SH-SY5Y (cell line): Measurements from ENCODE around the gene ATP5F1E.

Experiments
- GATA2 ChIP-seq: IDR thresholded peaks from 2 replicates; pipeline ENCODE4 v1.6.1; 2011; ENCODE audit warnings: mild to moderate bottlenecking, low read depth, low read length
- GATA3 ChIP-seq: IDR thresholded peaks from 2 replicates; pipeline ENCODE4 v1.6.1; 2011; ENCODE audit warnings: low read depth, mild to moderate bottlenecking, low read length, moderate library complexity

Gene ATP5F1E

DNA sequence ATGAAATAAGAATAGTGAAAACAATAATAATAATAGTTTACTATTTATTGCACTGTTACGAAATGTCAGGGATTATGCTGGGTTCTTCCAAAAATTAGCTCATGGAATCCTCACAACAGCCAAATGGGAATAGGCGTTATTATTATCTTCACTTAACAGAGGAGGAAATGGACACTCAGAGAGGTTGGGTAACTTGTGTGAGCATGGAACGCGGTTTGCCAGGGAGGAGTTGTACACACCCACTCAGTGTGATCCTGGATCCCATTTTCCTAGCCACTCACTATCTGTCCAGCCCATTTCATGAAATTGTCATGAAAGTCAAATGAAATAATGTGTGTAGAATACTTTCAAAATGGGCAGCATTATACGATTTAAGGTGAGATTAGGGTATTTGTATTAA lies 46.5 kb downstream of the ATP5F1E start:
- TF ChIP-seq GATA2: no peak
- no peak for TF ChIP-seq GATA3

GRCh38 chr20:58984691-58985090 lies 47.4 kb downstream of the ATP5F1E start:
- no peak for TF ChIP-seq GATA2
- no peak for TF ChIP-seq GATA3

DNA sequence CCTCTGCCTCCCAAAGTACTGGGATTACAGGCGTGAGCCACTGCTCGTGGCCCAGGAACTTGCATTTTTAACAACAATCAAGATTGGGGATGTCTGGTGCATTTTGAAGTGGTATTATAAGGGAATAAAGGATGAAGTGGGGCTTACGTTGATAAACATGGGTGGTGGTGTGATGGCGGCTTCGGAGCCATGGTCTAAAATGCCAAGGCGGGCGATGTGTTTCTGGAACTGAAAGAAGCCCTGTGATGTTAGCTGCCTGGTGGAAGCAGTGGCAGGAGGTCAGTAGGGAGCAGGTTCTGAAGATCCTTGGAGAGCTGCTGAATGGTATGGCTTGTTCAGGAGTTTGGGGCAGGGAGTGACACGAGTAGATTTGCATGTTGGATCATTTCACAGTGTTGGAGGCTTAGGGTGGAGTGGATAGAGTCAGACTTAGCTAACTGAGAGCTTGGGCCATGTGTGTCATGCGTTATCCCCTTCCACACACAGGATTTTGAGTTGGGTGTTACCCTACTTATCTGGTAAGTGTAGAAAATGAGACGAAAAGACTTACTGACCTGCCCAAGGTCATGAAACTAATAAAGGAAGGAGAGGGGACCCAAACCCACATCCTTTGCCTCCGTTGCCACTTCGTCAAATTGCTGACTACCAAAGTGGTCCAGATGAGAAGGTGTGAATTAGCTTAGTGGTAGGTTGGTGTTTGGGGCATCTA lies 49.6 kb downstream of the ATP5F1E start:
- no peak for TF ChIP-seq GATA2
- TF ChIP-seq GATA3: no peak

DNA sequence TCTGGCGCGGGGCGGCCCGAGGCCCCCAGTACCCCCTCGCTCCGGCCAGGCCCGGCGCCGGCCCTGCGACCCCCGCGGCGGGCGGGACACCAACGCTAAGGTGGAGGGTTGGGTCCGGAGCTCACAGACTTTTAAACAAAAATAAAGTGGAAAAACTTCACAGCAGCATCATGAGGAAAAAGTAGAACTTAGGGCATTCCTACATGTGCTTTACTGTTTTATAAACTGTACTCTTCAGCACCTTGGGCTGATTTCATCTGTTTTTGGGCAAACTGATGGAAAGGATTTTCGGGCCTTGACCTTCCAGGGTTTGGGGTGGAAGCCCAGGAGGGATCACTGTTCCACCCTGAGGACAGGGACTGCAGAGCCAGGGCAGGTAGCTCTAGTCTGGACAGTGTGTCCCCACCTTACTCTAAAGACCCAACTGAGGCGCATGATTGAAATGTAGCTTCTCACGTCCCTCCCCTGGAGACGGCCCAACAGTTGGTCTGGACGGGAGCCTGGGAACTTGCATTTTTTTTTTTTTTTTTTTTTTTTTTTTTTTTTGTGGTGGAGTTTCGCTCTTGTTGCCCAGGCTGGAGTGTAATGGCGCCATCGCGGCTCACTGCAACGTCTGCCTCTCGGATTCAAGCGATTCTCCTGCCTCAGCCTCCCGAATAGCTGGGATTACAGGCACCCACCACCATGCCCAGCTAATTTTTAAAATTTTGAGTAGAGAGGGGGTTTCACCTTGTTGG lies 50.3 kb downstream of the ATP5F1E start:
- TF ChIP-seq GATA3 (no peak), GATA2 (no peak)

DNA sequence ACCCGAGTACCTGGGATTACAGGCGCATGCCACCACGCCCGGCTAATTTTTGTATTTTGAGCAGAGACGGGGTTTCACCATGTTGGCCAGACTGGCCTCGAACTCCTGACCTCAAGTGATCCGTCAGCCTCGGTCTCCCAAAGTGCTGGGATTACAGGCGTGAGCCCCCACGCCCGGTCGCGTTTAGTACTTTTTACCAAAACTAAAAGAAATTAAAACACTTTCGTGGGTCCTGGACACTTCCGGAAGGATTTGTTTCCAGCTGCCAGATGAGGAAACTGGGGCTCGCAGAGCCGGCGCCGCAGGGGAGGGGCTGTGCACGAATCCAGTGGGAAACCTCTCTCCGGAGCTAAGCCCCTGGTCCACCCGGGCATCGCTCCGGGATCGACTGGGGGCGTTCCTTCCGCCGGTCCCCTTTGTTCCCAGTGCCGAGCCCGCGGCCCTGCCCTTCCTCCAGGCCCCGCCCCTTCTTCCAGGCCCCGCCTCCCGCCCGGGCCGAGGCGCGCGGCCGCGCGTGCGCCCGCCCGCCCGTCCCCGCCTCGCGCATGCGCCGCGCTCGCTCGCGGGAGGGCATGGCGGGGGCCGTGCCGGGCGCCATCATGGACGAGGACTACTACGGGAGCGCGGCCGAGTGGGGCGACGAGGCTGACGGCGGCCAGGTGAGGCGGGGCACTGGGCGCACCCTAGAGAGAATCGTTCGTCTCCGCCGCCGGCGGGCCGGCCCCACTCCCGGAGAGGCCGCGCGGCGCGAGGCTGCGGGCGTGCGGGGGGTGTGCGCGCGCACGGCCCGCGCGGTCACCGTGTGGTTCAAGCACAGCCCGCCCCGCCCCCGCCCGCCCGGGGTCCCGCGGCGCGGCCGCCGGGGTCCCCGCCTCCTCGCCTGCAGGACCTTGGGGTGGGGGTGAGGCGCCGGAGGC lies 51.2 kb downstream of the ATP5F1E start, which contains the start of gene NELFCD:
Gene NELFCD (plus strand): TSS at position 546 of the 917 bp plus-strand sequence. CDS start 54 bp downstream, at position 600.
- TF ChIP-seq GATA3 (no peak), GATA2 (no peak)

DNA sequence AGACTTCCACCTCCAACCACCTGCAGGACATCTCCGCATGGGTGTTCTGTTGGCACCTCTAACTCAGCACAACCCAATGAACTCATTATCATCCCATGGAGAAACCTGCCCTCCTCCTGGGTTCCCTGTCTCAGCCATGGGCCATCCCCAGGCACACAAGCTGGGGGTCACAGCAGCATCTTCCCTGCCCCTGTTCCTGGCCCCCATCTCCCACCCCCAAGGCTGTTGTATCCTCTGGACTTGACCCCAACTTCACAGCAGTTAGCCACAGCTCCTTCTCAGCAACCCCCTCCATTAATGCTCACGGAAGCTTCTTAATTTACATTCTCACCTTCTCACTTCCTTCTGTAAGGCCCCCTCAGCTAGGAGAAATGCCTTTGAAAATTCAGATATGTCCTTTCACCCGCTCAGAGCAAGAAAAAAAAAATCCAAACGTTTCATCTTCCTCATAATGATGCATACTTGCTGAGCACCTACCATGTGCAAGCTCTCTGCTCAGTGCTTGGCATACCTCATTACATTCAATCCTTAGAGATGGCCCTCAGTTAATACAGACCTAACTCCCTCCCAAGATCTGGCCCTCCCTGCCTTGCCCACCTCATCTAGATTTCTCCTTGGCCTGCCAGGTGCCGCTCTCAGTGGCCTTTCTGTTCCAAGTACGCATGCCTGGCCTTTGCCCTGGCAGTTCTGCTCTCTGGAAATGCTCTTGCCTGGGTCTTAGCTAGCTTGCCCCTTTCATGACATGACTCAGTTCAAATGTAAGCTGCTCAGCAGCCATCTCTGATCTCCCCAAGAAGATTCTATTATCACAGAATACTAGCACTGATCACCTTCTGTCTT lies 53.6 kb downstream of the ATP5F1E start:
- no peak for TF ChIP-seq GATA3
- no peak for TF ChIP-seq GATA2

DNA sequence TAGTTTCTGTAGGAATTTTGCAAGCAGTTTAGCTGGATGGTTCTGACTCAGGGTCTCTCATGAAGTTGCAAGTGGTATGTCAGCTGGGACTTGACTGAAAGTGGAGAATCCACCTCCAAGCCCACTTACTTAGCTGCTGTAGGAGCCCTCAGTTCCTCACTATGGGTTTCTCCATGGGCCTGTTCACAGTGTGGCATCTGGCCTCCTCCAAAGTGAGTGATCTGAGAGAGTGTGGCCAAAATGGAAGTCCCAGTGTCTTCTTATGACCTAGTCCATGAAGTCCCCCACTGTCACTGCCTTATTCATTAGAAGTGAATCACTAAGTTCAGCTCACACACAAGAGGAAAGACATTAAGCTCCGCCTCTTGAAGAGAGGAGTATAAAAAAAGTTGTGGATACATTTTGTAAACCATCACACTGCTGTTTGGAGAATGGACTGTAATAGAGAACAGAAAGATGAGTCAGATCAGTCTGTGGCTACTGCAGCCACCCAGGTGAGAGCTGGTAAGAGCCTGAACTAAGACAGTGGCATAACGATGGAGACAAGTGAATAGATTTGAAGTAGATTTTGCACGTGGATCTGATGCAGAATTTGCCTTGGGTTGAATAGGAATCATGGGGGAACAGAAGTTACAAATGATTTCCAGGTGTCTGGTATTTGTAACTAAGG lies 55.9 kb downstream of the ATP5F1E start:
- TF ChIP-seq GATA3: no peak
- TF ChIP-seq GATA2: no peak
